Epithelial cell of proximal tubule (primary cell): ENCODE measurements around the gene CADM4. TPM values are rescaled to one million over a fixed set of nuclear protein-coding genes. Genes with fewer than 3 reads are reported as not detected.
"Not testable (repeated sequence)": the region's sequence is repeated elsewhere in the genome, so short reads cannot be mapped to it uniquely, and the experiment has no call there.

Source experiments
- DNase-seq: peaks from one replicate; pipeline ENCODE4 v3.0.0-alpha.2; 2011; ENCODE audit warnings: low read depth
- H3K4me3 ChIP-seq: 2 replicates; pipeline ENCODE4 v1.5.1; 2011; ENCODE audit warnings: low read depth, mild to moderate bottlenecking, low read length
- CTCF ChIP-seq: conservative IDR thresholded peaks from 2 replicates; pipeline ENCODE4 v1.5.1; 2012; ENCODE audit warnings: low read depth, mild to moderate bottlenecking, low read length
- total RNA-seq: library from RNA; depleted of rRNA; stranded (reverse); fragments of >200 nt; gene quantifications from 2 replicates; pipeline ENCODE4 v1.2.3, GENCODE V29; 2015

Gene CADM4
- total RNA-seq, 1 donor from 2014 or later, result 16.4 TPM

- no peak overlapping the region for H3K4me3 ChIP-seq
- TF ChIP-seq CTCF, result no peak
- no peak for DNase-seq
Observed at GRCh38 chr19:43592800-43593350, 46.8 kb downstream of the CADM4 start.

- no peak for DNase-seq
- H3K4me3 ChIP-seq, result no peak overlapping the region
- no peak for TF ChIP-seq CTCF
Observed at GRCh38 chr19:43591904-43592772, 47.5 kb downstream of the CADM4 start.

GRCh38 chr19:43589678-43590077 lies 50.0 kb downstream of the CADM4 start:
- no peak for TF ChIP-seq CTCF
- H3K4me3 ChIP-seq, result no peak overlapping the region
- DNase-seq, result no peak

- TF ChIP-seq CTCF, result no peak
- no peak for DNase-seq
- H3K4me3 ChIP-seq, result no peak overlapping the region
Observed at GRCh38 chr19:43589277-43589676, 50.4 kb downstream of the CADM4 start.

GRCh38 chr19:43587029-43587428 lies 52.6 kb downstream of the CADM4 start:
- not testable (repeated sequence) for DNase-seq, H3K4me3 ChIP-seq

- no peak for DNase-seq
- H3K4me3 ChIP-seq, result no peak overlapping the region
- no peak for TF ChIP-seq CTCF
Observed at GRCh38 chr19:43586346-43586745, 53.3 kb downstream of the CADM4 start.

GRCh38 chr19:43584484-43584883 lies 55.2 kb downstream of the CADM4 start:
- no peak for TF ChIP-seq CTCF
- no peak for DNase-seq
- no peak overlapping the region for H3K4me3 ChIP-seq
